22Rv1 (cell line): Measurements from ENCODE around the gene FARS2.
A peak's percentile ranks its signal among the peaks of the same experiment; 100 is the strongest.

Source experiments
- H3K27ac ChIP-seq: fragments of 450-650 bp; 2 replicates; pipeline ENCODE4 v1.5.1; 2017
- CTCF ChIP-seq: fragments of 450-650 bp; IDR thresholded peaks from 2 replicates; pipeline ENCODE4 v1.5.1; 2017; ENCODE audit warnings: mild to moderate bottlenecking
- ZFX ChIP-seq: fragments of 450-650 bp; IDR thresholded peaks from 2 replicates; pipeline ENCODE4 v1.6.1; 2017; ENCODE audit warnings: antibody characterized with exemption, borderline replicate concordance

Gene FARS2

DNA sequence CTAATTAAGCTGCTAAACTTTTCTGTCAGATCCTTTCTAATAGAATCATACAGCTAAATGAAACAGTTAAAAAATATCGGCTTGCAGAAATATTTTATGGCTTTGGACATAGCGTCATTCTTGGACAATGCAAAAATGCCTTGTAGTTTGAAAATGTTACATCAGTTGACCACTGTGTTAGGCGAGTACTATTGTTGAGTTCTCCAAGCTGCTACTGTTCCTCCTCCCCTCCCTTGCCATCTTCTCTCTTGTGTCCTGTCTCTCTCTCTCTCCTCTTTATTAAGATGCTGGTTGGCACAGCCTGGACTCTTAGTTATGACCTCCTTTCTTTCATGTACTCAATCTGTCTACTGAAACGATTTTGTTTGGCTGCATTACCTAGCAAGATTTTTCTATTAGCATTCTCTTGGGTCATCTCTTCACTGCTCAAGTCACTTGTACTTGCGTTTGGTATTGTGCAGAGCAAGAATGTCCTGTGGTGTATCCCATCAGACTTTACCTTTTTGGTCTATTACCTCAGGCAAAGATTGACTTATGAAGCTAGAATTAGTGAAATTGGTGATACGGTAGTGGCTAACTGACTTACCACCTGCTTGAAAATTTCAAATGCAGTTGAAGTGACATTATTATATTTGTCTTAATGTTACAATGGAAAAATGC, 127.9 kb downstream of the FARS2 start:
- TF ChIP-seq CTCF (no peak), ZFX (no peak)
- no peak overlapping the region for H3K27ac ChIP-seq

- H3K27ac ChIP-seq, result no peak overlapping the region
- no peak for TF ChIP-seq ZFX
- TF ChIP-seq CTCF, result no peak
Measured at GRCh38 chr6:5390177-5390576, 128.9 kb downstream of the FARS2 start.

DNA sequence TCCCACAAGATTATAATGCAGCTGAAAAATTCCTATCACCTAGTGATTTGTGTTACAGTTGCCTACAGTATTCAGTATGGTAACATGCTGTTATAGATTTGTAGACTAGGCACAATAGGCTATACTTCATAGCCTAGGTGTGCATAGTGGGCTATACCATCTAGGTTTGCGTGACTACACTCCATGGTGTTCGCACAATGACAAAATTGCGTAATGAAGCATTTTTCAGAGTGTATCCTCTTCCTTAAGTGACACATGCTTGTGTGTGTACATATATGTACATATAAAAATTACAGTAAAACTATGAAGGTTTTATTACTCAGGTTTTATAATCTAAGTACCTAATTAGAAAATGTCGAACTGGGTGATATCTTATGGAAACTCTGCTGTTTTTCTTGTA, 133.0 kb downstream of the FARS2 start:
- TF ChIP-seq CTCF (no peak), ZFX (no peak)
- H3K27ac ChIP-seq, result no peak overlapping the region

GRCh38 chr6:5395719-5396118, 134.4 kb downstream of the FARS2 start:
- TF ChIP-seq ZFX (no peak), CTCF (no peak)
- H3K27ac ChIP-seq, result no peak overlapping the region

DNA sequence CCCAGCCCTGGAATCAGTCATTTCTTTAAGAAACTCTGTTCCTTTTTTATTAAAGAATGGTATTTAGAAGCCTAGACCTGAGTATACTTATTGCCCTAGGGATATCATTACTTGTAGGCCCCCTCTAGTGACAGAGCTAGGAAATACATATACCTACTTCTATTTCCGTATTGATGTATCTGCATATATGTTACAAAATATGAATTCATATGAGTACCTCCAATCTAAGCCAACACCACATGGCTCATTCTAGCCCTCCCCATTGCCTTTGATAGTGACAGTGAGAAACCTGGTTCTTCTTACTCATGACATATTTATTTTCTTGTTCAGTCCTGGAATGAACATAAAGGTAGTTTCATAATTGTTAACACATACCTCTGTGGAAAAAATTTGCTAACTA, 137.2 kb downstream of the FARS2 start:
- TF ChIP-seq ZFX (no peak), CTCF (peak; percentile 71)
- no peak overlapping the region for H3K27ac ChIP-seq

DNA sequence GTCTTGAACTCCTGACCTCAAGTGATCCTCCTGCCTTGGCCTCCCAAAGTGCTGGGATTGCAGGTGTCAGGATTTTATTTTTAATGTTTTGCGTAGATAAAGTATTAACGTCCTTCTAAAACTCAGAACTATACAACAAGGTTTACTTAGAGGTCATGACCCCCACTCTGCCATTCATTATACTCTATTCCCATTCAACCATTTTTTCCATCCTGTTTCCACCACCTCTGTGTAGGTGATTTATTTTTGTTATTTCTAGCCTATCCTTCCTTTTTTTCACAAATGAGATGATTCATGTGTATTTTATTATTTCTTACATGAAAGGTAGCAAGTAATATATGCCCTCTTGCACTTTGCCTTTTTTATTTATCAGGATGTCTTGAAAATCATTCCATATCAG, 138.1 kb downstream of the FARS2 start:
- H3K27ac ChIP-seq, result no peak overlapping the region
- TF ChIP-seq CTCF (no peak), ZFX (no peak)

- H3K27ac ChIP-seq, result no peak overlapping the region
- no peak for TF ChIP-seq ZFX
- peak; percentile 72 for TF ChIP-seq CTCF
Measured at GRCh38 chr6:5401845-5402738, 140.8 kb downstream of the FARS2 start.
